GM06990 (cell line): ENCODE data around the gene MSH4.

Experiments
- DNase-seq: peaks from one replicate; pipeline ENCODE4 v3.0.0-alpha.2; 2011; ENCODE audit not compliant: insufficient read length; ENCODE audit errors: extremely low read depth
- H3K27me3 ChIP-seq: replicated peaks from 2 replicates; pipeline ENCODE4 v1.6.0; 2011; ENCODE audit warnings: low read length; ENCODE audit not compliant: control insufficient read depth, insufficient read depth
- H3K36me3 ChIP-seq: 2 replicates; pipeline ENCODE4 v1.5.1; 2011; ENCODE audit warnings: low read length; ENCODE audit not compliant: control insufficient read depth, insufficient read depth
- H3K4me3 ChIP-seq: replicated peaks from 2 replicates; pipeline ENCODE4 v1.5.1; 2011; ENCODE audit warnings: low read depth, mild to moderate bottlenecking, control low read depth, low read length
- TF ChIP-seq, protein P1 (sequence below): IDR thresholded peaks from 2 replicates; pipeline ENCODE4 v1.5.1; 2011; ENCODE audit warnings: low read length, control low read depth, mild to moderate bottlenecking, inconsistent platforms; ENCODE audit not compliant: insufficient read depth, poor library complexity, severe bottlenecking

The MSH4 gene

DNA sequence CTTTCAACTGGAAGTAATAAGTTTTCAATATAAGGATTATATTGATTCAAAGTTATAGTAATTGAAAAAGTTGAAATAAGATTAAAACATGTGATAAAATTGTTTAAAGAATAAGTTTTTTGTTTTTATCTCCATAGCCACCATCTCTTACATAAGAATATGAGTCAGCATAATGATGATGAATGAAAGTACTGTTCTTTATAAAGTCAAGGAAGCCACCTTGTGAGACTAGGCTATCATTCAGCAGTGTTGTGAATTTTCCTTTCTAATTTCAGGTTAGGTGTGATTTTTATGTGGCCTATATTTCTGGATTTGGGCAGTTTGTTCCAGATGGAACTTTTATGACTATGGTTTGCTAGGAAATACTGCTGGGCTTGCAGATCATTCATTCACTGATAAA lies 157.9 kb downstream of the MSH4 start:
- H3K36me3 ChIP-seq, result no peaks in the 10 kb centered on the region
- no peak for DNase-seq
- H3K27me3 ChIP-seq, result no peaks in the 10 kb centered on the region
- TF ChIP-seq, protein P1, sequence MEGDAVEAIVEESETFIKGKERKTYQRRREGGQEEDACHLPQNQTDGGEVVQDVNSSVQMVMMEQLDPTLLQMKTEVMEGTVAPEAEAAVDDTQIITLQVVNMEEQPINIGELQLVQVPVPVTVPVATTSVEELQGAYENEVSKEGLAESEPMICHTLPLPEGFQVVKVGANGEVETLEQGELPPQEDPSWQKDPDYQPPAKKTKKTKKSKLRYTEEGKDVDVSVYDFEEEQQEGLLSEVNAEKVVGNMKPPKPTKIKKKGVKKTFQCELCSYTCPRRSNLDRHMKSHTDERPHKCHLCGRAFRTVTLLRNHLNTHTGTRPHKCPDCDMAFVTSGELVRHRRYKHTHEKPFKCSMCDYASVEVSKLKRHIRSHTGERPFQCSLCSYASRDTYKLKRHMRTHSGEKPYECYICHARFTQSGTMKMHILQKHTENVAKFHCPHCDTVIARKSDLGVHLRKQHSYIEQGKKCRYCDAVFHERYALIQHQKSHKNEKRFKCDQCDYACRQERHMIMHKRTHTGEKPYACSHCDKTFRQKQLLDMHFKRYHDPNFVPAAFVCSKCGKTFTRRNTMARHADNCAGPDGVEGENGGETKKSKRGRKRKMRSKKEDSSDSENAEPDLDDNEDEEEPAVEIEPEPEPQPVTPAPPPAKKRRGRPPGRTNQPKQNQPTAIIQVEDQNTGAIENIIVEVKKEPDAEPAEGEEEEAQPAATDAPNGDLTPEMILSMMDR, result no peak
- no peak overlapping the region for H3K4me3 ChIP-seq
